Stimulated activated CD4-positive, alpha-beta T cell treated with anti-CD3 and anti-CD28 coated beads, Interleukin-4, amount 100 ng/mL, for 4 hours (primary cell): Measurements from ENCODE around the gene SESN3.
"Not testable (repeated sequence)": the region's sequence is repeated elsewhere in the genome, so short reads cannot be mapped to it uniquely, and the experiment has no call there.

ENCODE experiments used
- DNase-seq, 2 experiments: peaks; one replicate each; pipeline ENCODE4 v3.0.0-alpha.2; 2020

SESN3 gene

GRCh38 chr11:95231127-95231880, at the start of gene SESN3:
SESN3 (minus strand) TSS chr11:95231202; CDS start chr11:95230860, 342 bp downstream.
- peak; percentile 93 to 99 for DNase-seq

DNA sequence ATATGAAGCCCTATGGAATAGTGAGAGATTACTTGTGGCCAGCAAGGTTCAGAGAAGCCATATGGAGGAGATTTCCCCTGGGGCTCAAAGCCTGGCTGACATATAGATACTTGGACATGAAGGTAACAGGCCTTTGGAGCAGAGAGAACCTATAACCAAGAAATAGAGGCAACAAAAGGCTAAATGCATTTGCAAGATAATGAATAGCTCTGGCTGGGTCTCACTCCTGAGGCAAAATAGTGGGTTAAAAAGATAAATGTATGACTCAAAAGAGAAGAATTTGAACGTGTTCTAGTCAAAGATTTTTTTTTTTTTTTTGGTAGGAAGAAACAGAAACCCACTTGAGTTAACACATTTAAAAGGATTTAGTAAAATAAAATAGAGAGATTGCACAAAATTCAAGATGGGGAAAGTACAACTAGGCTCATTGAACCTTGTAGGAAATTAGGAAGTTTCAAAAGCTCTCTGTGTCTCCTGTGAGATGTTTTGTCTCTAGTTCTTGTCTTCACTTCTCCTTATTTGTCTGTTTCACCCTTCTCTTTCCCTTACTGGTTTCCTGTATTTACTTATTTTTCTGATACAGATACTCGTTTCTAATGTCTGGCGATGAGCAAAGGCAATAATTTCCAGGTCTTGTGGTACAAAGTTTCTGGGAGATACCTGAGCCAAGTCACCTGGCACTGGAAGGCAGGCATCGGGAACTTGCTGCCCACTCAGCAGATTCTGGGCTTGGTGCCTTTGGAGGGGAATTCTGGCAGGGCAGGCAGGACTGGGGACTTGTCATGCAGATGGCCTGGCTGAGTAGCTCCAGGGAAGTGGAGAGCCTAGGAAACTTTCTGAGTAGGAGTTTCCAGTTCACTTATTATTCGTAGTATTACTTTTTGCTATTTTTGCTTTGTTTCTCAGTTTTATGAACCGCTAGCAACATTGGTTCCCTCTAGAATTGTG, 49.2 kb upstream of the SESN3 start:
- DNase-seq: no peak

- DNase-seq: no peak
Measured at GRCh38 chr11:95277868-95278267, 46.9 kb upstream of the SESN3 start.

DNA sequence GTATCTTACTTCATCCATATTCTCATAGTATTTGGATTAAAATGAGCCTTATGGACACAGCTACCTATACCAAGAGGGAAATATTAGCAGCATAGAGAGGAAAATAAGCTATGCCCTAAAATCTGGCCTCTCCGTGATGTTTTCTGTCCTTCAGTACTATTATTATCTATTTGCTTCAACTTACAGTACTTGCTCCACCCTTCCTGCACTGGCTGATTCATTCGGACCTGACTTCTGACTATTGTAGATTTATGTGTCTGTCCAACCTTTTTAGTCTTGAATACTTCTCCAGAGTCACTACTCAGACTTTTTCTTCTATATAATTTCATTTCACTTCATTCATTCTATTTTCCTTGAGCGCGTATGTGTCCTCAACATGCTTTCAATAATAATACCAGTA, 45.1 kb upstream of the SESN3 start:
- no peak for DNase-seq

DNA sequence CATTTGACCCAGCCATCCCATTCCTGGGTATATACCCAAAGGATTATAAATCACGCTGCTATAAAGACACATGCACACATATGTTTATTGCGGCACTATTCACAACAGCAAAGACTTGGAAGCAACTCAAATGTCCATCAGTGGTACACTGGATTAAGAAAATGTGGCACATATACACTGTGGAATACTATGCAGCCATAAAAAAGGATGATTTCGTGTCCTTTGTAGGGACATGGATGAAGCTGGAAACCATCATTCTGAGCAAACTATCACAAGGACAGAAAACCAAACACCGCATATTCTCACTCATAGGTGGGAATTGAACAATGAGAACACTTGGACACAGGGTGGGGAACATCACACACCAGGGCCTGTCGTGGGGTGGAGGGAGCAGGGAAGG, 42.6 kb upstream of the SESN3 start:
- DNase-seq: not testable (repeated sequence)

GRCh38 chr11:95269036-95269819, 38.2 kb upstream of the SESN3 start:
- DNase-seq: no peak

DNA sequence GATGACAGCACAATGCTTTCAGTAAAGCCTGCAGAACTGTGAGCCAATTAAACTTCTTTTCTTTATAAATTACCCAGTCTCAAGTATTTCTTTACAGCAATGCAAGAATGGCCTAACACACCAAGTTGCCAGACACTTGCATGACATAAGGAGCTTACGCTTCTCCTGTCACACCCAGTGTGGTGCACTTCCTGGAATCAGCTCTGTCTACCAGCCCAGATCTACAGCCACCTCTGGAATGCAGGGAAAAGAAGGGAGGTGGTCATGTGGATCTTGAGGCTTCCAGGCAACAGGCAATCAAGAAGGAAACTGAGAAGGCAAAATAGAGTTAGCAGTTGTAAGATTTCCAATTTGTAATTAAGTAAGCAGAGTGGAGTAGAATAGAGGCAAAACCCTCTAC, 37.4 kb upstream of the SESN3 start:
- DNase-seq: no peak

GRCh38 chr11:95267601-95268213, 36.7 kb upstream of the SESN3 start:
- no peak for DNase-seq

- no peak for DNase-seq
Measured at GRCh38 chr11:95266751-95267374, 35.9 kb upstream of the SESN3 start.

DNA sequence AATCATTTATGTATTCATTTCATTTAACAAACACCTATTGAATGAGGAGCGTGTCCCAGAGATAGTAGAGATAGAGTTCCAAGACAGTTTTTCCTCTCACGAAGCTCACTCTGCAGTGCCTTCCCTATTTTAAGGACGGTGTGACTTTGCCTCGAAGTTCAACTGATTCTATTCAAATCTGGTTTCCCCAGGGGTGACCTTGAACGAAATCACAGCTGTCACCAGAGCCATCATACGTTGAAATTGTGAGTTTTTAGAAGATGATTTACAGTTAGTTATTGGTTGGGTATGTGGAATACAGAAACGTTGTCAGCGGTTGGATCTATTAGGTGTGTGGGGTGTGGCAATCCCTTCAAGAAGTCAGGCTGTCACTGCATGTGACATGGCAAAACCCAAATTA, 33.9 kb upstream of the SESN3 start:
- no peak for DNase-seq

DNA sequence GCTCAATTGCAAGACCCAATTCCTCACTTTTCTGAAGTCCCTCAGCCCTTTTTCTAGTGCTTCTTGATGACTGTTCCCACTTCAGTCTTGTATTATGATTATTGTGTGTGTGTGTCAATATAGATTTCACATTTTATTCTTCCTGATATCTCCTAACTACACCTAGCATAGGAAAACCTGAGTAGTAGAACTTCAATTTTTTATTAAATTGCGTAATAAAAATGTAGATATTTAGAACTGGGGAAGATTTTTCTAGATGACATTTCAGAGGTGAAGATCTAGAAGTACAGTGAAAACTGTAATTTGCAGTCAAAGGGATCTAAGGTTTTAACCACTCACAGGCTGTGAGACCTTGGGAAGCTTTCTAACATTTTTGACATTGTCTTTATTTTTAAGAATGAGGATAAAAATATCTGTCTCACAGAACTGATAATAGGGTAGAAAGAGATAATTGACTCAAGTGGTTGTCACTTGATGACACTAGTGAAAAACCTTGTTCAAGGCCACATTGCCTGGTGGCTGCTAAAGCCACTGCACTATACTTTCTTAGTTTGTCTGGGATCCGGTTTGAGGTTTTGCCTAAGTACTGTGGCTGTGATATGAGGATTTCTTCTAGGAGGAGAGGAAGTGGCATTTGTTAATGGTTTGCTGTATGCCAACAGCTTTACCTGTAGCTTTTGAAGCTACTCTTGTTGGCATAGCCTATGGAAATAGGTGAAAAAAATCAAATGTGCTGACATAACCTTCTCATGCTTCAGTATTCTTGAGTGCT, 32.2 kb upstream of the SESN3 start:
- no peak for DNase-seq

DNA sequence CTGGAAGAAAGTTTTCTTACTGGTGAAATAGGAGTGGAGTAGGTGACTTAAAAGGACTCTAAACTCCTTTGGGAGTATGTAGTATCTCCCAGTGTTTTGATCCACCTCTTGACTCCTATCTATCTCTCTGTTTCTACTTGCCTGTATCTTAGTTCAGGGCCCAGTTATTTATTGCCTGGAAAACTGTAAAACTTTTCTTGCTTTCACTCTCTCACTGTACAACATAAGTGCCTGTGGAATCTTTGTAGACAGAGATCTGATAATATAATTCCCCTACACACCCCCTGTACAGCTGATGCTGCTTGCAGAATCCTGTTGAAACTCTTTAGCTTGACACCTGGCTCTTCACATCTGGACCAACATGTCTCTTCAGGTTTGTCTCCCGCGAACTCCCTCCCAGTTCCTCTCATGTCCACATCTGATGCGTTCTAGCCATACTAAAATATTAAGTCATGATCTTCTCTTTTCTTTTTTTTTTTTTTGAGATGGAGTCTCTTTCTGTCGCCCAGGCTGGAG, 26.5 kb upstream of the SESN3 start:
- no peak for DNase-seq

GRCh38 chr11:95256321-95256779, 25.3 kb upstream of the SESN3 start:
- DNase-seq: no peak

GRCh38 chr11:95255251-95256145, 24.5 kb upstream of the SESN3 start:
- DNase-seq: no peak

DNA sequence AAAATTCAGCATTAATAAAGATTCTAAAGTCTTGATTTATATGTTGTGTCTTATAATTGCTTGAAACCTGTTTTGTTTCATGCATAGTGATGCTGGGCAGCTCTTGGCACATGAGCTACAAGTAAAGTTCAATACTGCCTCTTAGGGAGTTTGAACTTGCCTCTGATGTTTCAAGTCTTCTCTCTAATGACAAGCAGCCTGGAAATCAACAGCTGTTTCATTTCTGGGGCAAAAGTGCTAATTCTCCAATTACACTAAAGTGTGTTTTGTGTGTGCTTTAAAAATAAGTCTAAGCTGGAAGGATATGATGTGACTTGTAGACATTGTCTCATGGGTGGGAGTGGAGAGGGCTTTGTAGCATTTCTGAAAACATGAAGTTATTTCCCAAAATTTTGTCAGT, 23.7 kb upstream of the SESN3 start:
- no peak for DNase-seq

DNA sequence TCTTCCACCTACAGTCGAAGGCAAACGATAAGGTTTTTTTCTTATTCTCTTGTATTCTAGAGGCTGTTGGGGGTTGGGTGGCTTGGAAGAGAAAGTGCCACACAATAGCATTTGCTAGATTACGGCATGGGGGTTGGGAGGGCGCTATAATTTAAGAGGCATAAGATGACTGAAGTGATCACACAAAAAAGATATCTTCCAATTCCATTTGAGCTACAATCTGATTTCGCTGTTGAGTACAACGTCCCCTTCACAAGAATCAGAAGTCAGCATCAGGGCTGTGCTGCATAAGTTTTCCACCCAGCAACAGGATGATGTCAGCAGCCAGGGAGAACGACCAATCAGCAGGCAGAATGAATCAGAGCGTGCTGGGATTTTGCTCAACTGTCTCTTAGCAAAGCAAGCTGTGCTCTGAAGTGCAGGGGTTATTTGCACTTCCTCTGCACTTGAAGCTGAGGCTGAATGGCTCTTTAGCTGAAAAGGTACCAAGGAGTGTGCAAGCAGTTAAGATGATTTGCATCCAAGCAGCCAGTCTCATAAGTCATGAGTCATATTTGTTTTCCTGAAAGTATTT, 23.2 kb upstream of the SESN3 start:
- peak; percentile 55 to 84 for DNase-seq

DNA sequence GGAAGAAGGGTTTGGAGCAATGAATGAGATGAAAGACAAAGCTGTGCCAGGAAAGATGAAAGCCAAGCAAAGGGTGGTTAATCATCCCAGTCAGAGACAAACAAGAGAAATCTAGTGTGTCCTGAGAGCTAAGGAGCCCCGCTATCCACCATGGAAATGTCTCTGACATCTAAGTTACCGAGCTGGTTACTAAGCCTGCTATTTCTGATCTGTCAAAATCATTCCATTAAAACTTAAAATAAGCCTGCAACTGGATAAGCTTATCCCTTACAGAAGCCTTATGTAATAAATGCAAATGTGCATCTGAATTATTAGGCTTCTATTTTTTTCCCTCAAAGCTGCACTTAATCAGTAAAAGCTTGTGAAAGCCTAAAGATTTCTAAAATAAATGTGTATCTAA, 22.1 kb upstream of the SESN3 start:
- no peak for DNase-seq

DNA sequence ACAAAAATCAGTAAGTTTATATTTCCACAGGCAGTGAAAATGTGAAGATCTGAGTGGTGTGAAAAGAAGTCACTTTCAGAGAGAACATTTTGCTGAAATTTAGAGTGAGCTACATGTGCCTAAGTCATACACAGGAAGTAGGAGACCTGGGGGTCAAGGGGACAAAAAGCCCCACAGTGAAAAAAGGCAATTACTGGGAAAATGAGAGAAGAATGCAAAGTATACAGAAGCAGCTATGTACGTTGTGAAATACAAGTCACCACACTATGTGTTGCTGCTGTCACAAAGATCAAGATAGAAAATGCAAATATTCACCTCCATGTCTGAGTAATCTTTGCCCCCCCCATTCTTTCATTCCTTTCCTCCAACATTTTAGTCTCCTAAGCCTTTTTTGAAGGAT, 21.6 kb upstream of the SESN3 start:
- no peak for DNase-seq

GRCh38 chr11:95251896-95252295, 20.9 kb upstream of the SESN3 start:
- DNase-seq: not testable (repeated sequence)
